Fibroblast of lung (primary cell): Measurements from ENCODE around the gene MRPS5. TPM values are rescaled to one million over a fixed set of nuclear protein-coding genes. Genes with fewer than 3 reads are reported as not detected.

ENCODE experiments used
- DNase-seq, 2 donors: peaks; one replicate each; pipeline versions ENCODE4 v3.0.0 to v3.0.0-alpha.2; 2010; ENCODE audit warnings: low read depth in 2 of 2
- H2AFZ ChIP-seq: 2 replicates; pipeline ENCODE4 v1.5.1; 2012; ENCODE audit warnings: low read length, control low read depth, inconsistent platforms
- H3K27ac ChIP-seq: 2 replicates; pipeline ENCODE4 v1.5.1; 2011; ENCODE audit warnings: low read length, control low read depth; ENCODE audit not compliant: insufficient read depth
- H3K27me3 ChIP-seq: 2 replicates; pipeline ENCODE4 v1.5.1; 2011; ENCODE audit warnings: mild to moderate bottlenecking, low read length; ENCODE audit not compliant: control insufficient read depth, insufficient read depth
- H3K36me3 ChIP-seq: 2 replicates; pipeline ENCODE4 v1.5.1; 2011; ENCODE audit warnings: low read length; ENCODE audit not compliant: control insufficient read depth, insufficient read depth
- H3K4me1 ChIP-seq: 2 replicates; pipeline ENCODE4 v1.5.1; 2011; ENCODE audit warnings: low read length; ENCODE audit not compliant: control insufficient read depth, insufficient read depth; ENCODE audit errors: extremely low read depth
- H3K4me2 ChIP-seq: 2 replicates; pipeline ENCODE4 v1.5.1; 2011; ENCODE audit warnings: low read length, control low read depth; ENCODE audit not compliant: insufficient read depth; ENCODE audit errors: extremely low read depth
- H3K4me3 ChIP-seq, 4 experiments: fragments of 200-600 bp in 1 of 4; sonication (generic) in 1 of 4; replicated peaks in 1 of 4; 2 replicates each; pipeline ENCODE4 v1.5.1; 2011 to 2016; ENCODE audit warnings: low read length in 4 of 4, low read depth in 3 of 4, mild to moderate bottlenecking in 3 of 4, control low read depth in 2 of 4, inconsistent platforms in 1 of 4, mixed read lengths in 1 of 4; ENCODE audit not compliant: insufficient read depth in 1 of 4; ENCODE audit errors: control extremely low read depth in 1 of 4
- H3K79me2 ChIP-seq: 2 replicates; pipeline ENCODE4 v1.5.1; 2012; ENCODE audit warnings: mild to moderate bottlenecking, low read length, inconsistent platforms; ENCODE audit not compliant: control insufficient read depth, insufficient read depth
- H3K9ac ChIP-seq: 2 replicates; pipeline ENCODE4 v1.5.1; 2011; ENCODE audit warnings: mild to moderate bottlenecking, low read length, control low read depth; ENCODE audit not compliant: insufficient read depth
- H3K9me3 ChIP-seq: 2 replicates; pipeline ENCODE4 v1.5.1; 2012; ENCODE audit warnings: low read depth, low read length; ENCODE audit not compliant: control insufficient read depth, insufficient read depth
- H4K20me1 ChIP-seq: 2 replicates; pipeline ENCODE4 v1.5.1; 2011; ENCODE audit warnings: low read length; ENCODE audit not compliant: control insufficient read depth, insufficient read depth; ENCODE audit errors: extremely low read depth
- EZH2 ChIP-seq: IDR thresholded peaks from 2 replicates; pipeline ENCODE4 v1.5.1; 2012; ENCODE audit warnings: low read length, control low read depth, mild to moderate bottlenecking; ENCODE audit errors: missing control alignments
- polyA plus RNA-seq, 2 donors: library from polyadenylated mRNA; depleted of rRNA in 1 of 2; stranded (reverse) in 1 of 2; unstranded in 1 of 2; fragments of >200 nt; gene quantifications; 2 replicates each; pipeline ENCODE4 v1.2.1, GENCODE V29; 2011 to 2012; ENCODE audit warnings: missing spikeins in 1 of 2
- total RNA-seq: library from RNA; depleted of rRNA; stranded (reverse); fragments of >200 nt; gene quantifications from 2 replicates; pipeline ENCODE4 v1.2.1, GENCODE V29; 2014
- TF ChIP-seq, protein P1 (sequence below), 2 donors: IDR thresholded peaks in 1 of 2; conservative IDR thresholded peaks in 1 of 2; 1 replicate in 1 of 2; 2 replicates in 1 of 2; pipeline ENCODE4 v1.5.1; 2011 to 2012; ENCODE audit warnings: low read length in 2 of 2, control low read depth in 1 of 2, inconsistent platforms in 1 of 2, low read depth in 1 of 2, mild to moderate bottlenecking in 1 of 2

Gene MRPS5
- total and polyA plus RNA-seq, 2 donors (not counting 1 experiment from before 2014, with no cell fraction given), result 46.2 to 61.1 TPM

DNA sequence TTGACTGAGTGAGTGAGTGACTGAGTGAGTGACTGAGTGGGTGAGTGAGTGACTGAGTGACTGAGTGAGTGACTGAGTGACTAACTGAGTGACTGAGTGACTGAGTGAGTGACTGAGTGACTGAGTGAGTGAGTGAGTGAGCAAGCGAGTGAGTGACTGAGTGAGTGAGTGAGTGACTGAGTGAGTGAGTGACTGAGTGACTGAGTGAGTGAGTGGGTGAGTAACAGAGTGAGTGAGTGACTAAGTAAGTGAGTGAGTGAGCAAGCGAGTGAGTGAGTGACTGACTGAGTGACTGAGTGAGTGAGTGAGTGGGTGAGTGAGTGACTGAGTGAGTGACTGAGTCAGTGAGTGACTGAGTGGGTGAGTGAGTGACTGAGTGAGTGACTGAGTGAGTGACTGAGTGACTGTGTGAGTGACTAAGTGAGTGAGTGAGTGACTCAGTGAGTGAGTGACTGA is 84.2 kb downstream of the MRPS5 start:
- Histone ChIP-seq H3K4me3 (no peak overlapping the region), H3K27me3 (peaks cover 5% of the 10 kb centered on the region), H3K9ac (no peak overlapping the region), H3K4me2 (no peak overlapping the region), H3K4me1 (no peaks in the 10 kb centered on the region), H3K27ac (no peak overlapping the region), H4K20me1 (no peaks in the 10 kb centered on the region), H3K79me2 (no peaks in the 10 kb centered on the region), H3K36me3 (no peaks in the 10 kb centered on the region), H3K9me3 (no peaks in the 10 kb centered on the region), H2AFZ (no peak overlapping the region)
- no peak for DNase-seq
- TF ChIP-seq, protein P1, sequence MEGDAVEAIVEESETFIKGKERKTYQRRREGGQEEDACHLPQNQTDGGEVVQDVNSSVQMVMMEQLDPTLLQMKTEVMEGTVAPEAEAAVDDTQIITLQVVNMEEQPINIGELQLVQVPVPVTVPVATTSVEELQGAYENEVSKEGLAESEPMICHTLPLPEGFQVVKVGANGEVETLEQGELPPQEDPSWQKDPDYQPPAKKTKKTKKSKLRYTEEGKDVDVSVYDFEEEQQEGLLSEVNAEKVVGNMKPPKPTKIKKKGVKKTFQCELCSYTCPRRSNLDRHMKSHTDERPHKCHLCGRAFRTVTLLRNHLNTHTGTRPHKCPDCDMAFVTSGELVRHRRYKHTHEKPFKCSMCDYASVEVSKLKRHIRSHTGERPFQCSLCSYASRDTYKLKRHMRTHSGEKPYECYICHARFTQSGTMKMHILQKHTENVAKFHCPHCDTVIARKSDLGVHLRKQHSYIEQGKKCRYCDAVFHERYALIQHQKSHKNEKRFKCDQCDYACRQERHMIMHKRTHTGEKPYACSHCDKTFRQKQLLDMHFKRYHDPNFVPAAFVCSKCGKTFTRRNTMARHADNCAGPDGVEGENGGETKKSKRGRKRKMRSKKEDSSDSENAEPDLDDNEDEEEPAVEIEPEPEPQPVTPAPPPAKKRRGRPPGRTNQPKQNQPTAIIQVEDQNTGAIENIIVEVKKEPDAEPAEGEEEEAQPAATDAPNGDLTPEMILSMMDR (conservative IDR thresholded peaks at IDR 0.05 in 1 of 2, IDR thresholded peaks at IDR 0.05 in 1 of 2; ENCODE audit: low read depth in 1 of 2, low read length in 2 of 2), result no peak
- TF ChIP-seq EZH2, result no peak

DNA sequence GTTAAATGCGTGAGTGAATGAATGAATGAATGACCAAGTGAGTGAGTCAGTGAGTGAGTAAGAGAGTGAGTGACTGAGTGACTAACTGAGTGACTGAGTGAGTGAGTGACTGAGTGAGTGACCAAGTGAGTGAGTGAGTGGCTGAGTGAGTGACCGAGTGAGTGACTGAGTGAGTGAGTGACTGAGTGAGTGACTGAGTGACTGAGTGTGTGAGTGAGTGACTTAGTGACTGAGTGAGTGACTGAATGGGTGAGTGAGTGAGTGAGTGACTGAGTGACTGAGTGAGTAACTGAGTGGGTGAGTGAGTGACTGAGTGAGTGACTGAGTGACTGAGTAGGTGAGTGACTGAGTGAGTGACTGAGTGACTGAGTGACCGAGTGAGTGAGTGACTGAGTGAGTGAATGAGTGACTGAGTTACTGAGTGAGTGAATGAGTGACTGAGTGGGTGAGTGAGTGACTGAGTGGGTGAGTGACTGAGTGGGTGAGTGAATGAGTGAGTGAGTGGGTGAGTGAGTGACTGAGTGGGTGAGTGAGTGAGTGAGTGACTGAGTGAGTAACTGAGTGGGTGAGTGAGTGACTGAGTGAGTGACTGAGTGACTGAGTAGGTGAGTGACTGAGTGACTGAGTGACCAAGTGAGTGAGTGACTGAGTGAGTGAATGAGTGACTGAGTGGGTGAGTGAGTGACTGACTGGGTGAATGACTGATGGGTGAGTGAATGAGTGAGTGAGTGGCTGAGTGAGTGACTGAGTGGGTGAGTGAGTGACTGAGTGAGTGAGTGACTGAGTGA is 84.8 kb downstream of the MRPS5 start:
- no peak overlapping the region for H2AFZ ChIP-seq
- no peak for DNase-seq
- H3K27me3 ChIP-seq, result peaks cover 4% of the 10 kb centered on the region

More for the DNA sequence above, 84.8 kb downstream of the MRPS5 start:
- H3K27ac ChIP-seq, result no peak overlapping the region
- H4K20me1 ChIP-seq, result no peaks in the 10 kb centered on the region
- no peak overlapping the region for H3K4me2 ChIP-seq
- H3K4me1 ChIP-seq, result no peaks in the 10 kb centered on the region
- H3K4me3 ChIP-seq, result no peak overlapping the region
- no peak for TF ChIP-seq EZH2
- TF ChIP-seq, protein P1 (conservative IDR thresholded peaks at IDR 0.05 in 1 of 2, IDR thresholded peaks at IDR 0.05 in 1 of 2; ENCODE audit: low read depth in 1 of 2, low read length in 2 of 2), result no peak
- no peaks in the 10 kb centered on the region for H3K36me3 ChIP-seq
- H3K9ac ChIP-seq, result no peak overlapping the region
- H3K9me3 ChIP-seq, result no peaks in the 10 kb centered on the region
- no peaks in the 10 kb centered on the region for H3K79me2 ChIP-seq

Other genes starting within 250 kb of the MRPS5 start
- under 0.01 TPM in 1 of 2 replicates, not detected in the other for gene MAL, start 96.1 kb downstream of the MRPS5 start, total RNA-seq
- not detected in 2 replicates for gene MAL, start 96.1 kb downstream of the MRPS5 start, polyA plus RNA-seq
- 14.2 and 15.4 TPM in 2 replicates for gene ZNF514, start 38.0 kb upstream of the MRPS5 start, total RNA-seq
- 6.0 and 6.5 TPM in 2 replicates for gene ZNF514, start 38.0 kb upstream of the MRPS5 start, polyA plus RNA-seq
- 11.7 and 11.8 TPM in 2 replicates for gene ZNF2, start 44.0 kb upstream of the MRPS5 start, total RNA-seq
- 4.4 and 5.0 TPM in 2 replicates for gene ZNF2, start 44.0 kb upstream of the MRPS5 start, polyA plus RNA-seq
- gene ZNF892, start 85.7 kb upstream of the MRPS5 start, total RNA-seq, result 6.2 and 7.3 TPM in 2 replicates
- 1.1 and 1.4 TPM in 2 replicates for gene ZNF892, start 85.7 kb upstream of the MRPS5 start, polyA plus RNA-seq
- gene PROM2, start 152.6 kb upstream of the MRPS5 start, total RNA-seq, result 0.26 and 0.33 TPM in 2 replicates
- 0.05 and 0.09 TPM in 2 replicates for gene PROM2, start 152.6 kb upstream of the MRPS5 start, polyA plus RNA-seq
- 1.5 and 1.7 TPM in 2 replicates for gene KCNIP3, start 175.5 kb upstream of the MRPS5 start, total RNA-seq
- 0.32 and 0.81 TPM in 2 replicates for gene KCNIP3, start 175.5 kb upstream of the MRPS5 start, polyA plus RNA-seq